Measurements from ENCODE around the gene NANS.

DNA sequence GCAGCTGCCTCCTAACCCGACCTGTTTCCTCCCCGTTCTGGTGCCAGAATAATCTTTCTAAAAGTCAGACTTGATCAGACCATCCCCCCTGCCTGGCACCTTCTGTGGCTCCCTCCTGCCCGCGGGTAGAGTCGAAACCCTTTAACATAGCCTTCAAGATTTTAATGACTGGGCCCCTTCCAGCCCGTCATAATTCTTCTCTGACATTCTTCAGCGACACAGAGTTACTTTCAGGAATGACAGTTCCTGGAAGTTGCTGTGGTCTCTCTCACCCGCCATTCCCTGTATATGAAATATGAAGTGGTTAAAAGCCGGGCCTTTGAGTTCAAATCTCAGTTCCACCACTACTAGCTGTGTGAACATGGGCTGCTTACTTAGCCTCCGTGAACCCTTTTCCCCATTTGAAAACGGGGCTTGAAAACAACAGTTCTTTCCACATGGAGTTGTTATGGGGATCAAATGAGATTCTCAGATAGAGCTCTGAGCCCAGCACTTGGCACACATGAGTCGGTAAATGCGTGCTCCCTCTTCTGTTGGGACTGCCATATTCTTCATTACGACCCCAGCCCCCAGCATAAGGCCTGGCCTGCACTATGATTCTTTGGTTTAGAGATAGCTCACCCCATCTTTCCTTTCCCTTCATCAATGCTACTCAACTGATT lies 737 bp downstream of the NANS start:
- TF ChIP-seq, protein P1, sequence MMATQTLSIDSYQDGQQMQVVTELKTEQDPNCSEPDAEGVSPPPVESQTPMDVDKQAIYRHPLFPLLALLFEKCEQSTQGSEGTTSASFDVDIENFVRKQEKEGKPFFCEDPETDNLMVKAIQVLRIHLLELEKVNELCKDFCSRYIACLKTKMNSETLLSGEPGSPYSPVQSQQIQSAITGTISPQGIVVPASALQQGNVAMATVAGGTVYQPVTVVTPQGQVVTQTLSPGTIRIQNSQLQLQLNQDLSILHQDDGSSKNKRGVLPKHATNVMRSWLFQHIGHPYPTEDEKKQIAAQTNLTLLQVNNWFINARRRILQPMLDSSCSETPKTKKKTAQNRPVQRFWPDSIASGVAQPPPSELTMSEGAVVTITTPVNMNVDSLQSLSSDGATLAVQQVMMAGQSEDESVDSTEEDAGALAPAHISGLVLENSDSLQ (IDR thresholded peaks at IDR 0.05), result peak; percentile 79
- TF ChIP-seq FOXK2 (IDR thresholded peaks at IDR 0.05) (no peak), SP1 (IDR thresholded peaks at IDR 0.05) (no peak), FOXA1 (IDR thresholded peaks at IDR 0.05) (no peak), ELF4 (IDR thresholded peaks at IDR 0.05) (no peak), FOXM1 (IDR thresholded peaks at IDR 0.05; ENCODE audit: borderline replicate concordance) (no peak), SUZ12 (IDR thresholded peaks at IDR 0.05) (no peak)

Data from HEK293T (cell line).